RWPE1 (cell line): ENCODE results near the gene CFH.
A peak's percentile ranks its signal among the peaks of the same experiment; 100 is the strongest.

Experiments
- CTCF ChIA-PET: fragments of 350-600 bp; sonication (Branson Sonifier 250); formaldehyde crosslinking; extraction: SDS; loops from one replicate; lab custom pipeline; 2021; lab: Yijun Ruan, JAX
- POLR2A ChIA-PET: fragments of 400-600 bp; formaldehyde crosslinking; extraction: SDS; loops from one replicate; lab custom pipeline; 2020; ENCODE audit warnings: antibody characterized with exemption; ENCODE audit not compliant: low non-redundant PET; lab: Yijun Ruan, JAX
- DNase-seq: peaks from one replicate; pipeline ENCODE4 v3.0.0; 2012; ENCODE audit warnings: low spot score
- H3K27ac ChIP-seq: fragments of 450-650 bp; 2 replicates; pipeline ENCODE4 v1.5.1; 2017
- TF ChIP-seq, protein P1 (sequence below): fragments of 450-650 bp; conservative IDR thresholded peaks from 2 replicates; pipeline ENCODE4 v1.5.1; 2017; ENCODE audit warnings: low read depth, mild to moderate bottlenecking

CFH gene

DNA sequence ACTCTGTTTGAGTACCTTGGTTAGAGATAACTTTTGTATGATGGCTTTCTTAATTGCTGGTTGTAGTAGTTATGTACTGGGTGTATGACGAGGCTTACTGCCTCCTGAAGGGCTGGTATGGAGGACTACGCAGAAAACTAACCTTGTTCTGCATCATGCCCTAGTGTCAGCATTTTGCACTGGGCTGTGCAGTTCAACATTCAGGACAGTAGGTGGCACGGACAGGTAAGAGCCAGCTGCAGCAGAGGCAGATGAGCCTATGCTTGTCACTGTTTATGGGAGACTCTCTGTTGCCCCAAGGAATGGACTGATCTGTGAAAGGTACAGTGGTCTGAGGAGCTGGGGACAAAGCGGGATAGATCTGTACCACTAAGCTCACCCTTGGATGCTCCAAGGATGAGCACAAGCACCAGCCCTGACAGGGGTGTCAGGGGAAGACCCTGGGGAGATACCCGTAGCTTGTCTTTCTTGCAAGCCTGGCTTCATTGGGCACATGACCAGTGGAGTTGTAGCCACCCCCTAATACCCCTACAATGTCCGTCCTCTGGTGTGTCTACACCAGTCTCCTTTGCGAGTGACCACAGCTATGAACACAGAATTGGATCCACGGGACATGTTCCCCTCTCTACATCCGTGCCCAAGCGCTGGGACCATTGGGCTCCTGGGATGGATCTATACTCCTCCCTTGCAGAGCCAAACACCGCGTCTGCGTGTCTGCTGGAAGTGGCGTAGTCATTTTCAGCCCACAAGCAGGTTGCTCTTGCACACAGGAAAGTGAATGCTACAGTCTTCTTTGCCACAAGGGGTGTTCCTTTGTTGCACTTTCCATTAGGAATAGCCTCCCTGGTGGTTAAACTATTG, 71.7 kb downstream of the CFH start:
- no peak overlapping the region for H3K27ac ChIP-seq
- ChIA-PET POLR2A (no interaction called here), CTCF (interaction anchor here (0.6 to 0.7 kb wide), 2 partner anchors 10 to 154 kb away, joined by 3 read pairs; no protein-coding TSS in a partner anchor)
- DNase-seq = peak; percentile 25
- TF ChIP-seq, protein P1, sequence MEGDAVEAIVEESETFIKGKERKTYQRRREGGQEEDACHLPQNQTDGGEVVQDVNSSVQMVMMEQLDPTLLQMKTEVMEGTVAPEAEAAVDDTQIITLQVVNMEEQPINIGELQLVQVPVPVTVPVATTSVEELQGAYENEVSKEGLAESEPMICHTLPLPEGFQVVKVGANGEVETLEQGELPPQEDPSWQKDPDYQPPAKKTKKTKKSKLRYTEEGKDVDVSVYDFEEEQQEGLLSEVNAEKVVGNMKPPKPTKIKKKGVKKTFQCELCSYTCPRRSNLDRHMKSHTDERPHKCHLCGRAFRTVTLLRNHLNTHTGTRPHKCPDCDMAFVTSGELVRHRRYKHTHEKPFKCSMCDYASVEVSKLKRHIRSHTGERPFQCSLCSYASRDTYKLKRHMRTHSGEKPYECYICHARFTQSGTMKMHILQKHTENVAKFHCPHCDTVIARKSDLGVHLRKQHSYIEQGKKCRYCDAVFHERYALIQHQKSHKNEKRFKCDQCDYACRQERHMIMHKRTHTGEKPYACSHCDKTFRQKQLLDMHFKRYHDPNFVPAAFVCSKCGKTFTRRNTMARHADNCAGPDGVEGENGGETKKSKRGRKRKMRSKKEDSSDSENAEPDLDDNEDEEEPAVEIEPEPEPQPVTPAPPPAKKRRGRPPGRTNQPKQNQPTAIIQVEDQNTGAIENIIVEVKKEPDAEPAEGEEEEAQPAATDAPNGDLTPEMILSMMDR = peak; percentile 59

DNA sequence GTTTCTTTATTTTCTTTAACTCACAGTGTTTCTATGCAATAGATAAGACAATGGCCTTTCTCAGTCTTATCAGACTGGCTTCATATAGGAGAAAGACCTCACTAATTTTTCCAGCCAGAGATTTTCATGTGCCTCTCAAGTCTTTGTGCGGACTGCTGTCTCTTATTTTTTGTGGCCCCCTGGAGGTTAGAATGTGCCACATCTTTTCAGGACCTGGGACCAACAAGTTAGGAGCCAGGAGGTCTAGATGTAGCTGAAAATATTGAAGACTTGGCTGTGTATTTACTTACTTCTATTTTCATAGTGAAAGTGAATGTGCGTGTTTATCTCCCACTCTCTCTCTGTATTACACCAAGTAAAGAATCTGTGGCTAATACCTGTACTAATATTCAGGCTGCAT, 80.7 kb downstream of the CFH start:
- H3K27ac ChIP-seq = no peak overlapping the region
- CTCF ChIA-PET = no interaction called here
- no peak for DNase-seq
- POLR2A ChIA-PET = no interaction called here
- TF ChIP-seq, protein P1 = no peak

DNA sequence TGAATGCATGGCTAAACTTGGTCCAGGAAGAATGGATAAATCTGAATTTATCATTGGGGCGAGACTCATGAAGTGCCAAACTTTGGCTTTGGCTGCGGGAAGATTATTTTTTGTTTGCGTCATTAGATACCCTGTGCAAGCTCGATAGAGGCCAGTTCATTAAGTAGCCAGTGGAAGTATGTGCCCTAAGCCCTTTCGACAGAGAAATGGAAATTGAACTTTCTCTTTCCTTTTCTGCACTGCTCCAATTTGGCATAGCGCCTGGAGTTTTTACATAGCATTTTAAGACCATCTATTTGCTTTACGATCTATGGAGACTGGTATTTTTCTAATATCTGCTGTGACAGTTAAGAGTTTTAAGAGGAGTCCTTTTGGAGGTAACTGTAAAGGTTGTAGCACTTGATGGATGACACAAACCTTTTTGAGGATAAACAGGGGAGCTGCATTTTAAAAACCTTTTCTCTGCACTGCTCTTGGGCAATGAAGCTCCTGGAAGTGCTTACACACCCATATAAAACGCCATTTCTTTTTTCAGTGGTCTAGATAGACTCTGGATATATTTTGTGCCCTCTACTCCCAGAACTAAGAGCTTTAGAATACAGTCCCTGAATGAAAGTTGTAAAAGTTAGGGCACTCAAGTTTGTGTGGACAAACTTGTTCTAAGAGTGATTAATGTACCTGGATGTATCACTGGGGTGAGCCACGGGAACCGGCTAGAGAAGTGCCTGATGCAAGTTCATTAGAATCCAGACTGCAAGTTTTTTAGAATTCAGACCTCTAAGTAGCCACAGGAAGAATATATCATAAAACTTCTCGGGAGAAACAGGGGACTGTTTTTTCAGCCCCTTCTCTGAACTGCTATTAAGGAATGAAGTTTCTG, 81.5 kb downstream of the CFH start:
- no peak for DNase-seq
- H3K27ac ChIP-seq = no peak overlapping the region
- ChIA-PET CTCF (interaction anchor here (0.6 to 1.3 kb wide), 3 partner anchors 9 to 24 kb away, joined by 3 to 4 read pairs (median 3); no protein-coding TSS in a partner anchor), POLR2A (no interaction called here)
- TF ChIP-seq, protein P1 = no peak

DNA sequence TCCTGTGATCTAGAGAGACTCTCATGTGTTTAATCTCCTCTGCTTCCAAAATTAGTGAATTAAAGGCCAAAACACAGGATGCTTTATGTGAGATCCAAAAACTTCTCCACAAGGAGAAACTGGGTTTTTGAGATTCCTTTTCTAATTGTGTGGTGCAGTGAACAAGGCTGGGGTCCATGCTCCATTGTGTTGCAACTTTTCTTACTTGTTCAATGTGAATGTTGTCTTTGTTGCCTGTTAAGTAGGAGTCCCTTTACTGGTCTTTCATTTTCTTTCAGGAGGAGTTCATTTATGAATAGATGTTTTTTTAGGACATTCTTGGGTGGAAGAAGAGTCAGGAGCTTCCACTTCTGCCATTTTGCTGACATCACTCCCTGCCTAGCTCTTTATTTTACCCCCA, 82.2 kb downstream of the CFH start:
- TF ChIP-seq, protein P1 = no peak
- CTCF ChIA-PET = interaction anchor here (0.6 to 1.3 kb wide), 2 partner anchors 10 kb away, joined by 3 read pairs; no protein-coding TSS in a partner anchor
- POLR2A ChIA-PET = interaction anchor here (0.7 kb wide), 1 partner anchor 928 kb away, joined by 3 read pairs; no protein-coding TSS in a partner anchor
- no peak for DNase-seq
- H3K27ac ChIP-seq = no peak overlapping the region

DNA sequence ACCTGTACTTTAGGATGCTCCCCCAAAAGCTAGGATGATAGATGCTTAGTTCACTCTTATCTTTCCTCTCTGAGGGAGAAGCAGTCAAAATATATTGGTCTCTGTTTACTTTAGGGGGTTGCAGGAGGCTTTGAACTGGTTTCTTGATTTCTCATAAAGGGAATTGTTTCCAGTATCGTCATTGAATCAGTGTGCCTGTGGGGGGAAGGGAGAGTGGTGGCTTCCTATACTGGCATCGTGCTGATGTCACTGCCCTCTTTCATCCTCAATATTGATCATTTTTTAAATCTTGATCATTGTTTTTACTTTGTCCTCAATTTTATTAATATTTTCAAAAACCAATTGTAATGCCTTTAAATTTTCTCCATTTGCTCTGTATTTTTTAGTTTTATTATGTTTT, 82.6 kb downstream of the CFH start:
- TF ChIP-seq, protein P1 = no peak
- ChIA-PET CTCF (interaction anchor here (1.3 kb wide), 1 partner anchor 10 kb away, joined by 3 read pairs; no protein-coding TSS in a partner anchor), POLR2A (interaction anchor here (0.7 kb wide), 1 partner anchor 927 kb away, joined by 3 read pairs; no protein-coding TSS in a partner anchor)
- DNase-seq = no peak
- H3K27ac ChIP-seq = no peak overlapping the region

DNA sequence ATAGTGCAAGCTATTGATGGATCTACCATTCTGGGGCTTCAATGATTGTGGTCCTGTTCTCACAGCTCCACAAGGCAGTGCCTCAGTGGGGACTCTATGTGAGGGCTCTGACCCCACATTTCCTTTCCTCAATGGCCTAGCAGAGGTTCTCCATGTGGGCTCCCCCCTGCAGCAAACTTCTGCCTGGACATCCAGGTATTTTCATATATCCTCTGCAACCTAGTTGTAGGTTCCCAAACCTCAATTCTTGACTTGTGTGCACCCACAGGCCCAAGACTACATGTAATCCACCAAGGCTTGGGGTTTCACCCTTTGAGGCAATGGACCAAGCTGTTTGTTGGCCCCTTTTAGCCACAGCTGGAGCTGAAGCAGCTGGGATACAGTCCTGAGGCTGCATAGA, 86.9 kb downstream of the CFH start:
- DNase-seq = no peak
- TF ChIP-seq, protein P1 = no peak
- ChIA-PET CTCF (no interaction called here), POLR2A (no interaction called here)
- H3K27ac ChIP-seq = no peak overlapping the region
